Activated CD8-positive, alpha-beta memory T cell treated with anti-CD3 and anti-CD28 coated beads, Interleukin-2, amount 50 U/mL, for 1 hour (primary cell): Measurements from ENCODE around the gene UPP2.

ENCODE experiments used
- DNase-seq: peaks from one replicate; pipeline ENCODE4 v3.0.0-alpha.2; 2020; ENCODE audit errors: extremely low read depth

UPP2 gene

GRCh38 chr2:158142165-158142564 lies 40.5 kb downstream of the UPP2 start:
- DNase-seq, result no peak

GRCh38 chr2:158142568-158143332 lies 41.1 kb downstream of the UPP2 start:
- DNase-seq, result no peak

- no peak for DNase-seq
Observed at GRCh38 chr2:158143703-158144360, 42.2 kb downstream of the UPP2 start.

- DNase-seq, result no peak
Observed at GRCh38 chr2:158144914-158145625, 43.4 kb downstream of the UPP2 start.

GRCh38 chr2:158153270-158154015 lies 51.8 kb downstream of the UPP2 start:
- DNase-seq, result no peak

GRCh38 chr2:158154596-158154995 lies 52.9 kb downstream of the UPP2 start:
- DNase-seq, result no peak

GRCh38 chr2:158172719-158173118 lies 71.0 kb downstream of the UPP2 start:
- DNase-seq, result no peak

- DNase-seq, result no peak
Observed at GRCh38 chr2:158174495-158174894, 72.8 kb downstream of the UPP2 start.

GRCh38 chr2:158174956-158175355 lies 73.3 kb downstream of the UPP2 start:
- DNase-seq, result no peak

GRCh38 chr2:158178646-158179045 lies 77.0 kb downstream of the UPP2 start:
- no peak for DNase-seq

- no peak for DNase-seq
Observed at GRCh38 chr2:158179660-158180059, 78.0 kb downstream of the UPP2 start.

GRCh38 chr2:158181171-158181570 lies 79.5 kb downstream of the UPP2 start:
- no peak for DNase-seq

- no peak for DNase-seq
Observed at GRCh38 chr2:158182676-158183295, 81.1 kb downstream of the UPP2 start.

GRCh38 chr2:158184001-158184400 lies 82.3 kb downstream of the UPP2 start:
- no peak for DNase-seq

- no peak for DNase-seq
Observed at GRCh38 chr2:158184556-158185343, 83.1 kb downstream of the UPP2 start.
